Measurements from ENCODE around the gene TCOF1.

DNA sequence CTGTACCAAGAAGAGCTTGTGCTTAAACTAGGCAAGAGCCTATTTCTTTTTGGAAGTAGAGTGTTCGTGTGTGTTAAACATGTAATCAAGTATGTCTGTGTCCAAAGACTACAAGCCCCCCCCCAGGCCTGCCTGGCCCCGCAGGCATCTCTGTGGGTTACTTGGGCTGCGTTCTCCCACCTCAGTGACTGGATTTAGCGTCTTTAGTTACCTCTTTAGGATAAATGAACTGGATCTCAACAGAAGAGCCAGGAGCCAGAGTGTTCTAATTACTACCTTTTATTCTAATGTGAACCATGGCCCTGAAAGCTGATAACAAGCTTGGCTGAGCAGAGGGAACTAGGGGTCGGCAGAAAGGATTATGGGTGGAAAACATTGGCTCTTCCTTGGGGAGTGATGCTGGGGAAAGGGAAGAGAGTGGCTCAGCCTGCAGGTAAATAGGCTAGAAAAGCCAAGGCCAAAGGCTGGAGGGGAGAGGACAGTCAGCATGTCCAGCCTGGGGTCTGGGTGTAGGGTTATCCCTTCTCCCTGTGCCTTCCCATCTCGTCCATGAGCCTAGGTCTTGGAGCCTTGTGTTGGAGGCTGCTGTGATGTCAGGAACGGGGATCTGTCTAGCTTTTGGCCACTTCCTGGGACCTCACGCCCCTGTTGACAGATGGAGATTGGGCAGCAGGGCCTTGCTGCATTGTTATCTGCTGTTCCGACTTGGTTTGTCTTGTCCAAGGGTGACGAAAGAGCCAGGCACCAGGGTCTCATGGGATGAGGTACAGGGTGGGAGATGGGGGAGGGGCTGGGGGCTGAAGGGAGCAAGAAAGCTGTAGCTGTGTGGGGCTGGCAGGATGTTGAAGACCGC is 44.1 kb downstream of the TCOF1 start:
- TF ChIP-seq ZFP3 (CRISPR knock-in tag; IDR thresholded peaks at IDR 0.05), result no peak
- no peak for TF ChIP-seq PPARA (CRISPR knock-in tag; IDR thresholded peaks at IDR 0.05; ENCODE audit: borderline replicate concordance)
- TF ChIP-seq PATZ1 (CRISPR knock-in tag; IDR thresholded peaks at IDR 0.05; ENCODE audit: borderline replicate concordance), result no peak
- no peak for TF ChIP-seq ZNF70 (CRISPR knock-in tag; IDR thresholded peaks at IDR 0.05)
- TF ChIP-seq CSDC2 (CRISPR knock-in tag; IDR thresholded peaks at IDR 0.05), result no peak
- TF ChIP-seq SNAI2 (CRISPR knock-in tag; IDR thresholded peaks at IDR 0.05), result no peak
- no peak for TF ChIP-seq ZNF565 (CRISPR knock-in tag; conservative IDR thresholded peaks at IDR 0.05; ENCODE audit: low read depth)
- no peak for TF ChIP-seq TOX (CRISPR knock-in tag; IDR thresholded peaks at IDR 0.05; ENCODE audit: borderline replicate concordance)
- TF ChIP-seq ZC3H10 (CRISPR knock-in tag; IDR thresholded peaks at IDR 0.05), result no peak
